Measurements from ENCODE around the gene TMEM131. TPM values are rescaled to one million over a fixed set of nuclear protein-coding genes. Genes with fewer than 3 reads are reported as not detected.

TMEM131 gene
- total and polyA plus RNA-seq, 7 donors, result 4.8 to 37.5 (median 24.3) TPM

GRCh38 chr2:97998431-97999005 lies 2.8 kb upstream of the TMEM131 start:
- Histone ChIP-seq H3K4me1 (peaks cover 0 to 16% (median 10%) of the 10 kb centered on the region in 4 donors), H3K27me3 (no peaks in the 10 kb centered on the region), H3K27ac (no peak overlapping the region), H3K9me3 (no peaks in the 10 kb centered on the region), H3K4me3 (no peak overlapping the region), H3K36me3 (no peaks in the 10 kb centered on the region)
- WGBS, 2 donors, result 72 to 91% methylated on average over 1 of the region's 1 CpG
- DNase-seq, result no peak
- TF ChIP-seq CTCF (IDR thresholded peaks at IDR 0.05) (no peak), POLR2A (IDR thresholded peaks at IDR 0.05) (no peak), EP300 (IDR thresholded peaks at IDR 0.05) (no peak), POLR2AphosphoS5 (IDR thresholded peaks at IDR 0.05) (no peak)
- intact Hi-C loops (cut with DNase I), result loop anchor here (5.0 to 10.0 kb wide), 3 partner anchors 64 to 606 kb away; partner anchors contain the start of genes COA5 and UNC50

GRCh38 chr2:97997784-97998392 lies 2.1 kb upstream of the TMEM131 start:
- no peak overlapping the region for H3K4me3 ChIP-seq
- no peak overlapping the region for H3K27ac ChIP-seq
- 86 to 90% methylated on average over 8 of the region's 8 CpGs for WGBS, 2 donors
- H3K4me1 ChIP-seq, result peaks cover 0 to 22% (median 15%) of the 10 kb centered on the region in 4 donors
- DNase-seq, result no peak
- no peaks in the 10 kb centered on the region for H3K9me3 ChIP-seq
- TF ChIP-seq EP300 (IDR thresholded peaks at IDR 0.05), result no peak
- TF ChIP-seq POLR2AphosphoS5 (IDR thresholded peaks at IDR 0.05), result no peak
- TF ChIP-seq POLR2A (IDR thresholded peaks at IDR 0.05), result no peak
- no peak for TF ChIP-seq CTCF (IDR thresholded peaks at IDR 0.05)
- H3K36me3 ChIP-seq, result no peaks in the 10 kb centered on the region
- intact Hi-C loops (cut with DNase I), result loop anchor here (5.0 to 10.0 kb wide), 3 partner anchors 63 to 607 kb away; partner anchors contain the start of genes COA5 and UNC50
- no peaks in the 10 kb centered on the region for H3K27me3 ChIP-seq

- WGBS, 2 donors, result 91 to 93% methylated on average over 19 of the region's 19 CpGs
- no peaks in the 10 kb centered on the region for H3K27me3 ChIP-seq
- H3K4me3 ChIP-seq, result peak overlapping the region in 3 of 4 donors; percentile 57 to 96 (median 94)
- DNase-seq, result no peak
- H3K27ac ChIP-seq, result peak overlapping the region; percentile 87 to 98 (median 95)
- intact Hi-C loops (cut with DNase I), result loop anchor here (5.0 to 10.0 kb wide), 3 partner anchors 62 to 608 kb away; partner anchors contain the start of genes COA5 and UNC50
- H3K9me3 ChIP-seq, result no peaks in the 10 kb centered on the region
- peaks cover 0 to 32% (median 22%) of the 10 kb centered on the region in 4 donors for H3K4me1 ChIP-seq
- TF ChIP-seq EP300 (IDR thresholded peaks at IDR 0.05) (no peak), CTCF (IDR thresholded peaks at IDR 0.05) (no peak), POLR2AphosphoS5 (IDR thresholded peaks at IDR 0.05) (no peak), POLR2A (IDR thresholded peaks at IDR 0.05) (no peak)
- no peaks in the 10 kb centered on the region for H3K36me3 ChIP-seq
These were observed 931 bp upstream of the TMEM131 start for GRCh38 chr2:97996679-97997078.

- no peaks in the 10 kb centered on the region for H3K9me3 ChIP-seq
- intact Hi-C loops (cut with DNase I), result loop anchor here (2.0 to 10.0 kb wide), 5 partner anchors 60 to 610 kb away; partner anchors contain the start of genes COA5 and UNC50
- 0% methylated on average over 81 of the region's 81 CpGs for WGBS, 2 donors
- H3K27ac ChIP-seq, result peak overlapping the region; percentile 87 to 98 (median 95)
- peaks cover 0 to 39% (median 26%) of the 10 kb centered on the region in 4 donors for H3K4me1 ChIP-seq
- no peak for TF ChIP-seq CTCF (IDR thresholded peaks at IDR 0.05)
- no peak for TF ChIP-seq POLR2A (IDR thresholded peaks at IDR 0.05)
- TF ChIP-seq POLR2AphosphoS5 (IDR thresholded peaks at IDR 0.05), result no peak
- TF ChIP-seq EP300 (IDR thresholded peaks at IDR 0.05), result no peak
- no peaks in the 10 kb centered on the region for H3K36me3 ChIP-seq
- H3K4me3 ChIP-seq, result peak overlapping the region; percentile 57 to 96 (median 86)
- H3K27me3 ChIP-seq, result no peaks in the 10 kb centered on the region
- peak; percentile 69 for DNase-seq
These were observed 568 bp downstream of the TMEM131 start for GRCh38 chr2:97995026-97995733.

Data from sigmoid colon (tissue), 7 donors.